ENCODE results near the gene NUB1.

Gene NUB1

DNA sequence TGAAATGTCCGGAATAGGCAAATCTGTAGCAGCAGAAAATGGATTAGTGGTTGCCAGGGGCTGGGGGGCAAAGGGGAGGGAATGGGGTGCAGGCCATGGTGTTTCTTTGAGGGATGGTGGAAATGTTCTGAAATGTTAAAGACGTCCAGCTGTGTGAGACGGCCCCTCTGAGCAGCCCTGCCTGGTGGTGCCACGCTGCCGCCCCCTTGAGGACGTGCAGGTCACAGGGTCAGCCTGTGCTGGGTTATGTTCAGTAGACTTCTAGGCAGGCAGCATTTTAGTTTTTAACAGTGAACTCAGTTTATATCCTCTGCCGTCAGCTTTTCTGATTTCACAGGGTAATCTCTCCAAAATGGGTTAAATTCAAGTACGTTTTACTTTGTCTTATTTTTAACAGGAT, 9.4 kb downstream of the NUB1 start:
- no peak for DNase-seq (ENCODE audit: low spot score)
- H2BK5ac ChIP-seq (ENCODE audit: low read length), result no peak overlapping the region
- WGBS, 2 donors (ENCODE audit: extremely low coverage in 2 of 2, insufficient read length in 2 of 2, insufficient replicate concordance in 1 of 2), result no CpG with 5 or more reads among the region's 8 CpGs

DNA sequence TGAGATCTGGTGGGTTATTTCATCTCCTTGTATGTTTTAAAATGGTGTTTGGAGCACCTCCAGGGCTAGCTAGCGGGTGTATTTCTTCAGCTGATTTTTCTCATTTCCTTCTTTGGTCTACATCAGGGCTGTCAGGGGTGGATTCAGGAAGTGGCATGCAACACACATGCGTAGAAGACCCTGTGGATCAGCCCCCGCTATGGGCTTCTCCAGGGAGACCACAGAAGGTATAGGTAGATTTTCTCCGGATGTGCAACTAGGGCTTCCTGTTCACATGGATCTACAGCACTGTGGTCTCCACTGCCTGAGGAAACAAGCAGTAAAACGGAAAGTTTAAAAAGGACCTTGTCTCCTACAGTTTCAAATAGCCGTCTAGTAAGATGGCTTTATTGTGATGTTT, 10.4 kb downstream of the NUB1 start:
- H3K18ac ChIP-seq (ENCODE audit: low read length), result no peak overlapping the region
- no peak overlapping the region for H3K4me2 ChIP-seq (ENCODE audit: insufficient read depth, low read length, poor library complexity, severe bottlenecking)
- H2BK120ac ChIP-seq (ENCODE audit: low read depth, low read length), result no peak overlapping the region
- H3K9ac ChIP-seq (ENCODE audit: low read depth, low read length, poor library complexity), result no peak overlapping the region
- H3K23ac ChIP-seq (ENCODE audit: low read depth, low read length, poor library complexity), result no peak overlapping the region
- no peak overlapping the region for H2BK15ac ChIP-seq (ENCODE audit: low read length)
- no peaks in the 10 kb centered on the region for H3K79me1 ChIP-seq (ENCODE audit: low read depth, low read length)
- no CpG with 5 or more reads among the region's 6 CpGs for WGBS, 2 donors (ENCODE audit: extremely low coverage in 2 of 2, insufficient read length in 2 of 2, insufficient replicate concordance in 1 of 2)
- no peak overlapping the region for H4K91ac ChIP-seq (ENCODE audit: low read depth, low read length, poor library complexity)
- no peak overlapping the region for H4K8ac ChIP-seq (ENCODE audit: low read depth, low read length)
- no peak for DNase-seq (ENCODE audit: low spot score)
- H3K4ac ChIP-seq (ENCODE audit: low read length), result no peak overlapping the region
- no peak overlapping the region for H3K27ac ChIP-seq (replicated peaks; ENCODE audit: low read length)
- no peak overlapping the region for H3K4me3 ChIP-seq (ENCODE audit: low read length in 2 of 2)
- no peak overlapping the region for H2AFZ ChIP-seq (ENCODE audit: low read length)
- H3K14ac ChIP-seq (ENCODE audit: low read length), result no peak overlapping the region
- H2BK5ac ChIP-seq (ENCODE audit: low read length), result no peak overlapping the region
- H3K4me1 ChIP-seq (ENCODE audit: control insufficient read depth in 2 of 2, insufficient read depth in 1 of 2, low read depth in 1 of 2, low read length in 2 of 2), result peaks cover 0 to 3% of the 10 kb centered on the region in 2 donors
- H3K9me3 ChIP-seq (replicated peaks in 1 of 2; ENCODE audit: control insufficient read depth in 2 of 2, insufficient read depth in 1 of 2, low read depth in 1 of 2, low read length in 2 of 2), result no peaks in the 10 kb centered on the region
- no peak overlapping the region for H2BK12ac ChIP-seq (ENCODE audit: low read length)
- no peak overlapping the region for H2AK5ac ChIP-seq (ENCODE audit: low read depth, low read length)
- peaks cover 37 to 94% of the 10 kb centered on the region in 2 donors for H3K36me3 ChIP-seq (replicated peaks in 1 of 2; ENCODE audit: control insufficient read depth in 2 of 2, insufficient read depth in 2 of 2, low read length in 2 of 2)
- no peaks in the 10 kb centered on the region for H3K27me3 ChIP-seq (ENCODE audit: control insufficient read depth in 3 of 3, insufficient read depth in 3 of 3, low read depth in 1 of 3, low read length in 3 of 3)

More for the DNA sequence above, 9.4 kb downstream of the NUB1 start:
- H4K91ac ChIP-seq (ENCODE audit: low read depth, low read length, poor library complexity), result no peak overlapping the region
- no peaks in the 10 kb centered on the region for H3K27me3 ChIP-seq (ENCODE audit: control insufficient read depth in 3 of 3, insufficient read depth in 3 of 3, low read depth in 1 of 3, low read length in 3 of 3)
- H3K4me2 ChIP-seq (ENCODE audit: insufficient read depth, low read length, poor library complexity, severe bottlenecking), result no peak overlapping the region
- H3K23ac ChIP-seq (ENCODE audit: low read depth, low read length, poor library complexity), result no peak overlapping the region
- H3K79me1 ChIP-seq (ENCODE audit: low read depth, low read length), result no peaks in the 10 kb centered on the region
- H2AFZ ChIP-seq (ENCODE audit: low read length), result no peak overlapping the region
- no peaks in the 10 kb centered on the region for H3K9me3 ChIP-seq (replicated peaks in 1 of 2; ENCODE audit: control insufficient read depth in 2 of 2, insufficient read depth in 1 of 2, low read depth in 1 of 2, low read length in 2 of 2)
- H3K4me1 ChIP-seq (ENCODE audit: control insufficient read depth in 2 of 2, insufficient read depth in 1 of 2, low read depth in 1 of 2, low read length in 2 of 2), result peaks cover 0 to 3% of the 10 kb centered on the region in 2 donors
- H2BK120ac ChIP-seq (ENCODE audit: low read depth, low read length), result no peak overlapping the region
- H4K8ac ChIP-seq (ENCODE audit: low read depth, low read length), result no peak overlapping the region
- H2AK5ac ChIP-seq (ENCODE audit: low read depth, low read length), result no peak overlapping the region
- H3K14ac ChIP-seq (ENCODE audit: low read length), result no peak overlapping the region
- H3K36me3 ChIP-seq (replicated peaks in 1 of 2; ENCODE audit: control insufficient read depth in 2 of 2, insufficient read depth in 2 of 2, low read length in 2 of 2), result peaks cover 43 to 94% of the 10 kb centered on the region in 2 donors
- no peak overlapping the region for H3K27ac ChIP-seq (replicated peaks; ENCODE audit: low read length)
- H2BK15ac ChIP-seq (ENCODE audit: low read length), result no peak overlapping the region
- no peak overlapping the region for H3K9ac ChIP-seq (ENCODE audit: low read depth, low read length, poor library complexity)
- H3K4me3 ChIP-seq (ENCODE audit: low read length in 2 of 2), result no peak overlapping the region
- no peak overlapping the region for H3K4ac ChIP-seq (ENCODE audit: low read length)
- no peak overlapping the region for H2BK12ac ChIP-seq (ENCODE audit: low read length)
- no peak overlapping the region for H3K18ac ChIP-seq (ENCODE audit: low read length)

DNA sequence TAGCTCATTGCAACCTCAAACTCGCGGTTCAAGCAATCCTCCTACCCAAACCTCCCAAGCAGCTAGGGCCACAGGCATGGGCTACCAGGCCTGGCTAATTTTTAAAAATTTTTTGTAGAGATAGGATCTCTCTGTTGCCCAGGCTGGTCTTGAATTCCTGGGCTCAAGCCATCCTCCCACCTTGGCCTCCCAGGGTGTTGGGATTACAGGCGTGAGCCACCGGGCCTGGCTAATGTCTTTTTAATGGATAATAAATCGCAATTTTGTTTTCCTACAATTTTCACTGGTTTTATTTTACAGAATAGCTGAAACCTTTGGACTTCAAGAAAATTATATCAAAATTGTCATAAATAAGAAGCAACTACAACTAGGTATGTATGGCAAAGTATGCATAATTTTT, 10.9 kb downstream of the NUB1 start:
- Histone ChIP-seq H3K27ac (replicated peaks; ENCODE audit: low read length) (no peak overlapping the region), H3K4me1 (ENCODE audit: control insufficient read depth in 2 of 2, insufficient read depth in 1 of 2, low read depth in 1 of 2, low read length in 2 of 2) (peaks cover 0 to 3% of the 10 kb centered on the region in 2 donors), H2AFZ (ENCODE audit: low read length) (no peak overlapping the region), H3K4me3 (ENCODE audit: low read length in 2 of 2) (no peak overlapping the region), H2BK120ac (ENCODE audit: low read depth, low read length) (no peak overlapping the region), H2BK5ac (ENCODE audit: low read length) (no peak overlapping the region), H3K14ac (ENCODE audit: low read length) (no peak overlapping the region), H3K18ac (ENCODE audit: low read length) (no peak overlapping the region), H3K36me3 (replicated peaks in 1 of 2; ENCODE audit: control insufficient read depth in 2 of 2, insufficient read depth in 2 of 2, low read length in 2 of 2) (peaks cover 37 to 93% of the 10 kb centered on the region in 2 donors), H3K4ac (ENCODE audit: low read length) (no peak overlapping the region), H3K4me2 (ENCODE audit: insufficient read depth, low read length, poor library complexity, severe bottlenecking) (no peak overlapping the region), H4K91ac (ENCODE audit: low read depth, low read length, poor library complexity) (no peak overlapping the region), H3K9ac (ENCODE audit: low read depth, low read length, poor library complexity) (no peak overlapping the region), H3K9me3 (replicated peaks in 1 of 2; ENCODE audit: control insufficient read depth in 2 of 2, insufficient read depth in 1 of 2, low read depth in 1 of 2, low read length in 2 of 2) (no peaks in the 10 kb centered on the region), H3K23ac (ENCODE audit: low read depth, low read length, poor library complexity) (no peak overlapping the region), H2BK12ac (ENCODE audit: low read length) (no peak overlapping the region), H2BK15ac (ENCODE audit: low read length) (no peak overlapping the region), H3K27me3 (ENCODE audit: control insufficient read depth in 3 of 3, insufficient read depth in 3 of 3, low read depth in 1 of 3, low read length in 3 of 3) (no peaks in the 10 kb centered on the region), H4K8ac (ENCODE audit: low read depth, low read length) (no peak overlapping the region), H3K79me1 (ENCODE audit: low read depth, low read length) (no peaks in the 10 kb centered on the region), H2AK5ac (ENCODE audit: low read depth, low read length) (no peak overlapping the region)
- DNase-seq (ENCODE audit: low spot score), result no peak
- no CpG with 5 or more reads among the region's 5 CpGs for WGBS, 2 donors (ENCODE audit: extremely low coverage in 2 of 2, insufficient read length in 2 of 2, insufficient replicate concordance in 1 of 2)

DNA sequence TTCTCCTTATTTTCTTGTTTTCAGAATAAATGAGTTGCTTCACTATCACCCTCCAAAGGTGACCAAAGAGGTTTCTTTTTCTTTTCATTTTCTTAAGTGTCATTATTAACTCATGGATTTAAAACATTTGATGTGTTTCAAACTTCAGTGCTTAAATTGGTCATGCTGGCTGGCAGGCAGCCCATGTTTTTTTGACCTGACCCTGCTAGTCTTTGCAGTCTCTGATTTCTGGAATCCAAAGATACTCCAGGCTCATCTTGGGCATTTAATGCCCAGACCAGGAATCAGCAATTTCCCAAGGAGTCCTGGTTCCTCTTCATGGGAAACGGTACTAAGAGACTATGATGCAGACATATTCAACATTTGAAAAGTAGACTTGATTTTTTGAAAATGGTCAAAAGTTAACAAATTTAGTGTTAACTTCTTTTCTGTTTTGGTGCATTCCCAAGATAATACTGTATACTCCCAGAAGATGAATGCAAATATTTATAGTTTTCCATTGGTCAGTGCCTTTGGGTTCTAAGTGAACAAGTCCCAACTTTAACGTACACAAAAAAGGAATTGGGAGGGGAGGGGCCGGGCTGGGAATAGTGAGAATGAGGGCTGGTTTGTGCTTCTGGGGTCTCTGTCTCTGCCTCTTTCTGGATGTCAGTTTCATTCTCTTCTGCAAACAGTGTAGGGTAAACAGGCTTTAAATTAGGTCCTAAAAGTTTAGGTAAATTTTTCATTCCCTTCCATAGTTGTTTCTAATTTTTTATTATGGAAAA, 19.8 kb downstream of the NUB1 start:
- H2BK15ac ChIP-seq (ENCODE audit: low read length), result no peak overlapping the region
- H2BK5ac ChIP-seq (ENCODE audit: low read length), result no peak overlapping the region
- H3K36me3 ChIP-seq (replicated peaks in 1 of 2; ENCODE audit: control insufficient read depth in 2 of 2, insufficient read depth in 2 of 2, low read length in 2 of 2), result peaks cover 16 to 64% of the 10 kb centered on the region in 2 donors
- no peak overlapping the region for H3K23ac ChIP-seq (ENCODE audit: low read depth, low read length, poor library complexity)
- H3K4ac ChIP-seq (ENCODE audit: low read length), result no peak overlapping the region
- no peak overlapping the region for H3K14ac ChIP-seq (ENCODE audit: low read length)
- H3K4me3 ChIP-seq (ENCODE audit: low read length in 2 of 2), result no peak overlapping the region
- H4K91ac ChIP-seq (ENCODE audit: low read depth, low read length, poor library complexity), result no peak overlapping the region
- H3K9ac ChIP-seq (ENCODE audit: low read depth, low read length, poor library complexity), result no peak overlapping the region
- peaks cover 1 to 13% of the 10 kb centered on the region in 2 donors for H3K9me3 ChIP-seq (replicated peaks in 1 of 2; ENCODE audit: control insufficient read depth in 2 of 2, insufficient read depth in 1 of 2, low read depth in 1 of 2, low read length in 2 of 2)
- H4K8ac ChIP-seq (ENCODE audit: low read depth, low read length), result no peak overlapping the region
- WGBS, 2 donors (ENCODE audit: extremely low coverage in 2 of 2, insufficient read length in 2 of 2, insufficient replicate concordance in 1 of 2), result no CpG with 5 or more reads among the region's 3 CpGs
- no peak overlapping the region for H2BK120ac ChIP-seq (ENCODE audit: low read depth, low read length)
- no peak overlapping the region for H2AK5ac ChIP-seq (ENCODE audit: low read depth, low read length)
- H2AFZ ChIP-seq (ENCODE audit: low read length), result no peak overlapping the region
- H3K18ac ChIP-seq (ENCODE audit: low read length), result no peak overlapping the region
- H3K4me2 ChIP-seq (ENCODE audit: insufficient read depth, low read length, poor library complexity, severe bottlenecking), result no peak overlapping the region
- H2BK12ac ChIP-seq (ENCODE audit: low read length), result no peak overlapping the region
- H3K79me1 ChIP-seq (ENCODE audit: low read depth, low read length), result no peaks in the 10 kb centered on the region
- no peaks in the 10 kb centered on the region for H3K4me1 ChIP-seq (ENCODE audit: control insufficient read depth in 2 of 2, insufficient read depth in 1 of 2, low read depth in 1 of 2, low read length in 2 of 2)
- DNase-seq (ENCODE audit: low spot score), result no peak
- no peaks in the 10 kb centered on the region for H3K27me3 ChIP-seq (ENCODE audit: control insufficient read depth in 3 of 3, insufficient read depth in 3 of 3, low read depth in 1 of 3, low read length in 3 of 3)
- H3K27ac ChIP-seq (replicated peaks; ENCODE audit: low read length), result no peak overlapping the region

Data from neuronal stem cell (in vitro differentiated cells).